Choroid plexus epithelial cell (primary cell): Measurements from ENCODE around the gene MON2.
"Not testable (repeated sequence)": the region's sequence is repeated elsewhere in the genome, so short reads cannot be mapped to it uniquely, and the experiment has no call there.

Experiments used
- DNase-seq: peaks from one replicate; pipeline ENCODE4 v3.0.0-alpha.2; 2010; ENCODE audit warnings: low read depth
- H3K4me3 ChIP-seq: 2 replicates; pipeline ENCODE4 v1.5.1; 2011; ENCODE audit warnings: low read depth, mild to moderate bottlenecking, control low read depth, low read length, moderate library complexity
- TF ChIP-seq, protein P1 (sequence below): conservative IDR thresholded peaks from 2 replicates; pipeline ENCODE4 v1.5.1; 2011; ENCODE audit warnings: low read depth, mild to moderate bottlenecking, control low read depth, inconsistent platforms, low read length, moderate library complexity

The MON2 gene

GRCh38 chr12:62552906-62553556, 86.4 kb downstream of the MON2 start:
- TF ChIP-seq, protein P1, sequence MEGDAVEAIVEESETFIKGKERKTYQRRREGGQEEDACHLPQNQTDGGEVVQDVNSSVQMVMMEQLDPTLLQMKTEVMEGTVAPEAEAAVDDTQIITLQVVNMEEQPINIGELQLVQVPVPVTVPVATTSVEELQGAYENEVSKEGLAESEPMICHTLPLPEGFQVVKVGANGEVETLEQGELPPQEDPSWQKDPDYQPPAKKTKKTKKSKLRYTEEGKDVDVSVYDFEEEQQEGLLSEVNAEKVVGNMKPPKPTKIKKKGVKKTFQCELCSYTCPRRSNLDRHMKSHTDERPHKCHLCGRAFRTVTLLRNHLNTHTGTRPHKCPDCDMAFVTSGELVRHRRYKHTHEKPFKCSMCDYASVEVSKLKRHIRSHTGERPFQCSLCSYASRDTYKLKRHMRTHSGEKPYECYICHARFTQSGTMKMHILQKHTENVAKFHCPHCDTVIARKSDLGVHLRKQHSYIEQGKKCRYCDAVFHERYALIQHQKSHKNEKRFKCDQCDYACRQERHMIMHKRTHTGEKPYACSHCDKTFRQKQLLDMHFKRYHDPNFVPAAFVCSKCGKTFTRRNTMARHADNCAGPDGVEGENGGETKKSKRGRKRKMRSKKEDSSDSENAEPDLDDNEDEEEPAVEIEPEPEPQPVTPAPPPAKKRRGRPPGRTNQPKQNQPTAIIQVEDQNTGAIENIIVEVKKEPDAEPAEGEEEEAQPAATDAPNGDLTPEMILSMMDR = no peak
- H3K4me3 ChIP-seq = no peak overlapping the region
- no peak for DNase-seq

DNA sequence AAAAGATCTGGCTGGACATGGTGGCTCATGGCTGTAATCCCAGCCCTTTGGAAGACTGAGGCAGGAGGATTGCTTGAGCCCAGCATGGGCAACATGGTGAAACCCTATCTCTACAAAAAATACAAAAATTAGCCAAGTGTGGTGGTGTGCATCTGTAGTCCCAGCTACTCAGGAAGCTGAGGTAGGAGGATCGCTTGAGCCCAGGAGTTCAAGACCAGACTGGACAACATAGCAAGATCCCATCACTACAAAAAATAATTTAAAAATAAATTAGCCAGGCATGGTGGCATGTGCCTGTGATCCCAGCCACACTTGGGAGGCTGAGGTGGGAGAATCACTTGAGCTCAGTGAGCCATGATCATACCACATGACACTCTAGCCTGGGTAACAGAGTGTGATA, 92.7 kb downstream of the MON2 start:
- not testable (repeated sequence) for DNase-seq, H3K4me3 ChIP-seq

DNA sequence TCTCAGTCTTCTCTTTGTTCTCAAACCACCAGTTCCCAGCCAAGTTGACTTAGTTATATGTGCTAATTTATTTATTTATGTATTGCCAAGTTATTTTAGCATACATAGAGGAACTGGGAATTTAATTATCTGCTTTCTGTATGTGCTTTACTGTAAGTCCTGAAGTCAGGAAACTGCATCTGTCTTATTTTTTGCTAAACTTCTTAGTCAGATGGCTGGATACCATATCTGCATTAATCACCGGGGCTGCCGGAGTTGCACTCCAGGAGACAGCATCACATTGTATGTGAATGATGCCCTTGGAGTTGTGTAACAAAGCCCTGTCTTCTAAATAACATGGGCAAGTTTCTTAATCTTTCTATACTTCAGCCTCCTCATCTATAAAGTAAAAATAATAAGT, 96.2 kb downstream of the MON2 start:
- DNase-seq = peak; percentile 90
- TF ChIP-seq, protein P1 = peak; percentile 16
- H3K4me3 ChIP-seq = no peak overlapping the region

DNA sequence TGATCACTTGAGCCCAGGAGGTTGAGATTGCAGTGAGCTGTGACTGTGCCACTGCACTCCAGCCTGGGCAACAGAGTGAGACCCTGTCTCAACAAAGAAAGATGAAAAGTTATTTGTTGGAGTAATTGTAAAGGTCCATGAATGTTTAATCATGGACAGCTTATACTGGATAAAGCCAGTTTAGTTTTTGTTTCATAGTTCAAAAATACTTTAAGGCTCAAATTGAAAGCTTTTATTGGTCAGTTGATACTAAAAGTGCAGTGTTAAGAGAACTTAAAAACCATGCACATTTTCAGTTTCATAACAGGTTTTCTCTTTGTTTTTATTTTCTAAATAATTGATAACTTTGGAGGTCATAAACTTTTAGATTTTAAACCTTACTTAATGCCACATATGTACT, 108.4 kb downstream of the MON2 start:
- TF ChIP-seq, protein P1 = no peak
- DNase-seq = no peak

DNA sequence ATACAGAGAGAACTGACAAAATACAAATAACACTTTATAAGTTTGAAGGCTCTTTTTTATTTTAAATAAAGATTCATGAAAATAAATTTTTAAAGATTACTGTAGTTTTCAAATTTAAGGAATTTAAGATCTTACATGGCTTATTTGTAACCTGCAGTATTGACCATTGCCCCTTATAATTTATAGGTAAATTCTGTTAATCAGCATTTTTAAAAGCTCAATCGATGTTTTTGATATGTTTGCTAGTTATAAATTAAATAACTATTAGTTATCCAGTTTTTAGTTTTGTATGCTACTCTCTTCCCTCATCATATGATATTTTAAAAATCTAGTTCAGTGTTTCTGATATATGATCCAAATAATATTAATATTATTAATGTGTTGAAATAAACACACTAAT, 109.9 kb downstream of the MON2 start:
- H3K4me3 ChIP-seq = no peak overlapping the region
- TF ChIP-seq, protein P1 = no peak
- DNase-seq = no peak

More for the DNA sequence above, 108.4 kb downstream of the MON2 start:
- no peak overlapping the region for H3K4me3 ChIP-seq

DNA sequence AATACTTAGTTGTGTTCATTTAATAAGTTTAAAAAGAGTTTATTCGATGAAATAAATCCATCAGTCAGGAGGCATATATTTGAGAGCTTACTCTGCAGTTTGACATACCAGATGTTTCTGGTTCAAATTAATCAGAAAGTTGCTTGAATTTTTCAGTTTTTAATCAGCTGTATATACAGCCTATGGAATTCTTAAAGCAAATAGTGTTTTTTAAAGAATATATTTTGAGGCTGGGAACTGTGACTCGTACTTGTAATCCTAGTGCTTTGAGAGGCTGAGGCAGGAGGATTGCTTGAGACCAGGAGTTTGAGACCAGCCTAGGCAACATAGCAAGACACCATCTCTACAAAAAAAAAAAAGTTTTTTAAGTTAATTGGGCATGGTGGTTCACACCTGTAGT, 112.1 kb downstream of the MON2 start:
- TF ChIP-seq, protein P1 = no peak
- no peak for DNase-seq
- H3K4me3 ChIP-seq = no peak overlapping the region

- peak; percentile 80 for DNase-seq
- TF ChIP-seq, protein P1 = peak; percentile 75
- no peak overlapping the region for H3K4me3 ChIP-seq
Observed at GRCh38 chr12:62581288-62582064, 114.8 kb downstream of the MON2 start.
